Lower leg skin (tissue), 3 donors: ENCODE results near the gene SLC17A9.

Source experiments
- POLR2A ChIP-seq, 2 donors: fragments of 450-650 bp; IDR thresholded peaks; one replicate each; pipeline ENCODE4 v1.6.1; 2016 to 2017; ENCODE audit warnings: antibody characterized with exemption in 2 of 2, mild to moderate bottlenecking in 1 of 2, moderate library complexity in 1 of 2
- TF ChIP-seq, protein P1 (sequence below), 3 donors: fragments of 450-650 bp; IDR thresholded peaks; one replicate each; pipeline ENCODE4 v1.5.1; 2016; ENCODE audit warnings: antibody characterized with exemption in 3 of 3, mild to moderate bottlenecking in 3 of 3, moderate library complexity in 2 of 3

DNA sequence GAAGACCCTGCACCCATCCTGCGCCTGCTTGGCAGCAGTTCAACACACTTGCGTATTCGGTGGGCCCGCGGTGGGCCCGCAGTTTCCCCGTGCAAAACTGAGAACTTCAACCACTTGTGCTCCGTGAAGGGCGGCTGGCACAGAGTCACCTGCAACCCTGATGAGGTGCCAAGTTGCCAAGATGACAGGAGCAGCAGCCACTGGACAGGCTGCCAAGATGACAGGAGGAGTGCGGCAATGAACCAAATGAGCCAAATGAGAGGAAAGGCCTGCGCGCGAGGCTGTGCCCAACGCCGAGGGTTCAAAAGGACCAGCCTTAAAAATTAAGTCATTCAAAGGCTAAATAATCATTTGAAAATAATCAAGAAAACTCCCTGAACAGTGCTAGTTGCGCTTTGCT is 46.3 kb upstream of the SLC17A9 start:
- TF ChIP-seq, protein P1, sequence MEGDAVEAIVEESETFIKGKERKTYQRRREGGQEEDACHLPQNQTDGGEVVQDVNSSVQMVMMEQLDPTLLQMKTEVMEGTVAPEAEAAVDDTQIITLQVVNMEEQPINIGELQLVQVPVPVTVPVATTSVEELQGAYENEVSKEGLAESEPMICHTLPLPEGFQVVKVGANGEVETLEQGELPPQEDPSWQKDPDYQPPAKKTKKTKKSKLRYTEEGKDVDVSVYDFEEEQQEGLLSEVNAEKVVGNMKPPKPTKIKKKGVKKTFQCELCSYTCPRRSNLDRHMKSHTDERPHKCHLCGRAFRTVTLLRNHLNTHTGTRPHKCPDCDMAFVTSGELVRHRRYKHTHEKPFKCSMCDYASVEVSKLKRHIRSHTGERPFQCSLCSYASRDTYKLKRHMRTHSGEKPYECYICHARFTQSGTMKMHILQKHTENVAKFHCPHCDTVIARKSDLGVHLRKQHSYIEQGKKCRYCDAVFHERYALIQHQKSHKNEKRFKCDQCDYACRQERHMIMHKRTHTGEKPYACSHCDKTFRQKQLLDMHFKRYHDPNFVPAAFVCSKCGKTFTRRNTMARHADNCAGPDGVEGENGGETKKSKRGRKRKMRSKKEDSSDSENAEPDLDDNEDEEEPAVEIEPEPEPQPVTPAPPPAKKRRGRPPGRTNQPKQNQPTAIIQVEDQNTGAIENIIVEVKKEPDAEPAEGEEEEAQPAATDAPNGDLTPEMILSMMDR (IDR thresholded peaks at IDR 0.05): no peak
- no peak for TF ChIP-seq POLR2A (IDR thresholded peaks at IDR 0.05)
